Mesendoderm (in vitro differentiated cells): Measurements from ENCODE around the gene BABAM2.

Experiments
- DNase-seq: peaks from one replicate; pipeline ENCODE4 v3.0.0; 2013
- H2AK5ac ChIP-seq: 2 replicates; pipeline ENCODE4 v1.6.1; 2013; ENCODE audit warnings: low read length, inconsistent platforms
- H2BK120ac ChIP-seq: 2 replicates; pipeline ENCODE4 v1.6.1; 2013; ENCODE audit warnings: low read depth, mild to moderate bottlenecking, low read length, moderate library complexity, mixed read lengths
- H2BK15ac ChIP-seq: replicated peaks from 2 replicates; pipeline ENCODE4 v1.6.1; 2013; ENCODE audit warnings: low read depth, mild to moderate bottlenecking, moderate library complexity
- H2BK5ac ChIP-seq: 2 replicates; pipeline ENCODE4 v1.6.1; 2013; ENCODE audit warnings: low read length, inconsistent platforms
- H3K18ac ChIP-seq: 2 replicates; pipeline ENCODE4 v1.6.1; 2013; ENCODE audit warnings: mild to moderate bottlenecking, low read length, mixed read lengths
- H3K23ac ChIP-seq: one replicate; pipeline ENCODE4 v1.6.1; 2013; ENCODE audit warnings: low read length
- H3K27ac ChIP-seq: 2 replicates; pipeline ENCODE4 v1.5.1; 2013; ENCODE audit warnings: low read depth, mild to moderate bottlenecking, inconsistent platforms, low read length, moderate library complexity
- H3K27me3 ChIP-seq: 2 replicates; pipeline ENCODE4 v1.6.1; 2013; ENCODE audit warnings: low read length, control low read depth, mild to moderate bottlenecking, inconsistent platforms; ENCODE audit not compliant: insufficient read depth, poor library complexity
- H3K36me3 ChIP-seq: 2 replicates; pipeline ENCODE4 v1.6.1; 2013; ENCODE audit warnings: low read length, inconsistent platforms; ENCODE audit not compliant: control insufficient read depth, insufficient read depth
- H3K4ac ChIP-seq: one replicate; pipeline ENCODE4 v1.6.1; 2013; ENCODE audit warnings: low read depth, mild to moderate bottlenecking, low read length, moderate library complexity
- H3K4me1 ChIP-seq: 2 replicates; pipeline ENCODE4 v1.6.1; 2013; ENCODE audit warnings: low read depth, low read length, inconsistent platforms; ENCODE audit not compliant: control insufficient read depth
- H3K4me2 ChIP-seq: 2 replicates; pipeline ENCODE4 v1.6.1; 2013; ENCODE audit warnings: low read length
- H3K4me3 ChIP-seq: 2 replicates; pipeline ENCODE4 v1.5.1; 2013; ENCODE audit warnings: mild to moderate bottlenecking, low read length
- H3K56ac ChIP-seq: one replicate; pipeline ENCODE4 v1.6.1; 2013; ENCODE audit warnings: low read length
- H3K79me1 ChIP-seq: 2 replicates; pipeline ENCODE4 v1.6.1; 2013; ENCODE audit warnings: low read length, inconsistent platforms
- H3K79me2 ChIP-seq: 2 replicates; pipeline ENCODE4 v1.6.1; 2013; ENCODE audit warnings: mild to moderate bottlenecking, low read length; ENCODE audit not compliant: control insufficient read depth, insufficient read depth
- H3K9ac ChIP-seq: 2 replicates; pipeline ENCODE4 v1.6.1; 2013; ENCODE audit warnings: low read length, inconsistent platforms
- H4K5ac ChIP-seq: one replicate; pipeline ENCODE4 v1.6.1; 2013; ENCODE audit warnings: low read length
- H4K8ac ChIP-seq: one replicate; pipeline ENCODE4 v1.6.1; 2013; ENCODE audit warnings: low read depth, mild to moderate bottlenecking, control low read depth, low read length, moderate library complexity
- WGBS: extraction: QIAGEN DNeasy Blood & Tissue Kit; methylation state at CpG from one replicate; pipeline ENCODE4 v1.1.7; 2013; ENCODE audit warnings: low lambda C conversion rate, missing lambda C conversion rate; ENCODE audit not compliant: insufficient coverage; ENCODE audit errors: extremely low coverage; 5-methylcytosine and 5-hydroxymethylcytosine counted together

Gene BABAM2

DNA sequence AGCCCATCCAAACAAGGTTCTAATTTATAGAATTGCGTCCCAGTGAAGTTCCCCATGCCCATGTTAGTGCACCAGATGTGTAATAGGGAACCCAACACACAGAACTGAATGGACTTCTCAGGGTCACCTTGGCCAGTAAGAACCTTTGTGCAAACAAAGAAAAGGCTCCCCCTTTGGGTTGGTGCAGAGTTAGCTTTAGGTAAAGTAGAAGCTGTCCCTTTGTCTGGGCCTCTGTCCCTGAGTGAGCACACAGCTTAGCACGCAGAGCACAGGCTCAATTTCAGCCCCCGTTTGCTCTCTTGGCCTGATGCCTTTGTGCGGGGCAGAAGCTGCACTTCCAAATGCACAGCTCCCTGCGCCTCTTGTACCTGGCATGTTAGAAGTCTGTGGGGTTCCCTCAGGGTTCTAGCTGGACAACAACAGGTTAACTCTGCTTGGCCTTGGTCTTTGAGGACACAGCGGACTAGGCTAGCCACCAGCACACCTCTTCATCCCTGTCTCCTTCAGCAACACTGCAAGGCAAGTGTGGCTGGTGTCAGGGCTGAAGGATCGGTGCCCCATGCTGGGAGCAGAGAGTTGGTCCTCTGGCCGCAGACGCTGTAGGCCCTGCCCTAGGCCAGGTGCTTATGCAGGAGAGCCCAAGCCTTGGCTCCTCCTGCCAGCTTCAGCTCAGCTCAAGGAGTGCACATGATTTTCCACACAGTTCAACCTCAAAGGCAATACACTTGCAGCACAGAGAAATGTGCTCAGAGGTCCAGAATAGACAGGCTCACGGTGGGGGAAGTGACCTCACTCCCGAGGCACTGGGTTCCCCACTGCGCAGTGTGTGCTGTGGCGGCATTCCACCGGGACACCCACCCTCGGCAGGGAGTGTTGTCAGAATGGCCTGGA lies 428.8 kb downstream of the BABAM2 start:
- H4K5ac ChIP-seq = no peak overlapping the region
- peak overlapping the region; percentile 29 for H3K23ac ChIP-seq
- no peak overlapping the region for H2BK5ac ChIP-seq
- no peaks in the 10 kb centered on the region for H3K79me2 ChIP-seq
- H3K4me3 ChIP-seq = no peak overlapping the region
- no peaks in the 10 kb centered on the region for H3K27me3 ChIP-seq
- WGBS = no CpG with 5 or more reads among the region's 15 CpGs
- no peaks in the 10 kb centered on the region for H3K36me3 ChIP-seq
- H4K8ac ChIP-seq = no peak overlapping the region
- no peak overlapping the region for H3K4ac ChIP-seq
- no peak overlapping the region for H3K9ac ChIP-seq
- H3K18ac ChIP-seq = no peak overlapping the region
- no peak overlapping the region for H2AK5ac ChIP-seq
- H3K56ac ChIP-seq = no peak overlapping the region
- no peak overlapping the region for H3K4me2 ChIP-seq
- DNase-seq = no peak
- H3K79me1 ChIP-seq = no peaks in the 10 kb centered on the region
- H3K4me1 ChIP-seq = no peaks in the 10 kb centered on the region
- H3K27ac ChIP-seq = no peak overlapping the region
- H2BK15ac ChIP-seq = no peak overlapping the region
- H2BK120ac ChIP-seq = no peak overlapping the region

DNA sequence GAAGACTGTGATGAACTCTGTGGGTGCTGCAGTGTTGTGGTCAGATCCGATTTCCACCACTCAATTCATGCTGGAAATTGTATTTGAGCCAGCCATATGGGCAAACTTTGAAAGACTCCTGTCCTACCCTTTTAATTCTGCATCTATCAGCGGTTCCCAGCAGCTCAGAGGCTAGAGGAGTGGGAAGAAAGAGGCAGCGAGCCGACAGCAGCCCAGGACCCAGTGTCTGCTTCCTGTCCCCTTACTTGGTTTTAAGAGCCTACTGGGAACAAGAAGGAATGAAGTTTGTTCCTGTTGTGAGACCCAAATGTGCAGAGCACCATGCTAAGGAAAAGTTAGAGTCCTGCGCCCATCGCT lies 429.5 kb downstream of the BABAM2 start:
- H3K56ac ChIP-seq = no peak overlapping the region
- no peak for DNase-seq
- no peaks in the 10 kb centered on the region for H3K79me1 ChIP-seq
- H2AK5ac ChIP-seq = no peak overlapping the region
- no peak overlapping the region for H2BK15ac ChIP-seq
- no CpG with 5 or more reads among the region's 6 CpGs for WGBS
- H3K4me3 ChIP-seq = no peak overlapping the region
- H3K27ac ChIP-seq = no peak overlapping the region
- no peak overlapping the region for H4K8ac ChIP-seq
- H3K23ac ChIP-seq = no peak overlapping the region
- H2BK5ac ChIP-seq = no peak overlapping the region
- no peaks in the 10 kb centered on the region for H3K4me1 ChIP-seq
- H3K27me3 ChIP-seq = no peaks in the 10 kb centered on the region
- H3K36me3 ChIP-seq = no peaks in the 10 kb centered on the region
- H3K79me2 ChIP-seq = no peaks in the 10 kb centered on the region
- H3K4ac ChIP-seq = no peak overlapping the region
- no peak overlapping the region for H3K9ac ChIP-seq
- H2BK120ac ChIP-seq = no peak overlapping the region
- H3K4me2 ChIP-seq = no peak overlapping the region
- no peak overlapping the region for H4K5ac ChIP-seq
- H3K18ac ChIP-seq = no peak overlapping the region

DNA sequence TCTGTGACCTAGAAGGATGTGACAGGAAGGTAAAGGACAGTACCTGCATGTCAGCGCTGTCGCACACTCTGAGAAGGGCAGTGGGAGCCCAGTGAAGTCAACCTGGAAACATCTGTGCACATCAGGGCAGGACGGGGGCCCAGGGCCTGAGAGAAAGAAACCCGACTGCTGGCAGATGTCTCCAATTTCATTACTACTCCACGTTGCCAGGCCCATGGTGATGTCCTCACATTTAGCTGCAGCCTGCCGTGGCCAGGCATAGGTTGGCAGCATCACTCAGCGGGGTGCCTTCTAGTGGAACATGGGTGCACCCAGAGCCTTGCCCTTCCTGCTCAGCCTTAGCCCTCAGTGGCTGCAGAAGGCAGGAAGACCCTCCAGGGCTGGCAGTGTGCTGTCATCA lies 429.8 kb downstream of the BABAM2 start:
- Histone ChIP-seq H3K4me1 (peaks cover 1% of the 10 kb centered on the region), H3K79me2 (no peaks in the 10 kb centered on the region), H4K5ac (no peak overlapping the region), H3K9ac (no peak overlapping the region), H2AK5ac (no peak overlapping the region), H3K36me3 (no peaks in the 10 kb centered on the region), H3K27me3 (no peaks in the 10 kb centered on the region), H3K79me1 (no peaks in the 10 kb centered on the region), H3K4me3 (no peak overlapping the region), H3K18ac (no peak overlapping the region), H3K27ac (no peak overlapping the region), H2BK120ac (no peak overlapping the region), H2BK15ac (no peak overlapping the region), H3K4ac (no peak overlapping the region), H3K56ac (no peak overlapping the region), H3K23ac (no peak overlapping the region), H4K8ac (no peak overlapping the region), H3K4me2 (no peak overlapping the region), H2BK5ac (no peak overlapping the region)
- DNase-seq = no peak
- WGBS = no CpG with 5 or more reads among the region's 7 CpGs

- Histone ChIP-seq H3K27ac (no peak overlapping the region), H3K4me2 (no peak overlapping the region), H2BK120ac (no peak overlapping the region), H3K4me3 (no peak overlapping the region), H2BK15ac (no peak overlapping the region), H3K9ac (no peak overlapping the region), H4K5ac (no peak overlapping the region), H3K23ac (no peak overlapping the region), H3K56ac (no peak overlapping the region), H2AK5ac (no peak overlapping the region), H3K18ac (no peak overlapping the region), H3K4ac (no peak overlapping the region), H3K4me1 (peaks cover 3% of the 10 kb centered on the region), H4K8ac (no peak overlapping the region), H3K79me1 (no peaks in the 10 kb centered on the region), H2BK5ac (no peak overlapping the region), H3K27me3 (no peaks in the 10 kb centered on the region), H3K79me2 (no peaks in the 10 kb centered on the region), H3K36me3 (no peaks in the 10 kb centered on the region)
- DNase-seq = peak; percentile 84
- WGBS = no CpG with 5 or more reads among the region's 4 CpGs
Measured at GRCh38 chr2:28321426-28321825, 430.9 kb downstream of the BABAM2 start.

GRCh38 chr2:28322051-28322450 lies 431.5 kb downstream of the BABAM2 start:
- no peak overlapping the region for H2BK15ac ChIP-seq
- H4K5ac ChIP-seq = no peak overlapping the region
- H2AK5ac ChIP-seq = no peak overlapping the region
- no peak overlapping the region for H4K8ac ChIP-seq
- peaks cover 3% of the 10 kb centered on the region for H3K4me1 ChIP-seq
- no peaks in the 10 kb centered on the region for H3K27me3 ChIP-seq
- H3K4me2 ChIP-seq = no peak overlapping the region
- H3K79me1 ChIP-seq = no peaks in the 10 kb centered on the region
- no peak overlapping the region for H3K56ac ChIP-seq
- H3K36me3 ChIP-seq = no peaks in the 10 kb centered on the region
- H3K4ac ChIP-seq = no peak overlapping the region
- H3K27ac ChIP-seq = peak overlapping the region; percentile 4
- H3K23ac ChIP-seq = no peak overlapping the region
- H2BK5ac ChIP-seq = no peak overlapping the region
- DNase-seq = no peak
- WGBS = no CpG with 5 or more reads among the region's 5 CpGs
- no peaks in the 10 kb centered on the region for H3K79me2 ChIP-seq
- no peak overlapping the region for H3K4me3 ChIP-seq
- H3K18ac ChIP-seq = no peak overlapping the region
- H3K9ac ChIP-seq = no peak overlapping the region
- H2BK120ac ChIP-seq = no peak overlapping the region

GRCh38 chr2:28322456-28322855 lies 431.9 kb downstream of the BABAM2 start:
- no peak overlapping the region for H2BK5ac ChIP-seq
- no peak overlapping the region for H3K56ac ChIP-seq
- WGBS = no CpG with 5 or more reads among the region's 8 CpGs
- H3K9ac ChIP-seq = no peak overlapping the region
- no peak overlapping the region for H3K4me3 ChIP-seq
- no peak overlapping the region for H3K23ac ChIP-seq
- H4K8ac ChIP-seq = no peak overlapping the region
- DNase-seq = no peak
- H3K4ac ChIP-seq = no peak overlapping the region
- no peak overlapping the region for H2BK120ac ChIP-seq
- H3K27ac ChIP-seq = no peak overlapping the region
- no peak overlapping the region for H4K5ac ChIP-seq
- no peaks in the 10 kb centered on the region for H3K79me2 ChIP-seq
- no peaks in the 10 kb centered on the region for H3K36me3 ChIP-seq
- no peak overlapping the region for H3K18ac ChIP-seq
- no peaks in the 10 kb centered on the region for H3K27me3 ChIP-seq
- H3K4me1 ChIP-seq = peaks cover 3% of the 10 kb centered on the region
- no peak overlapping the region for H3K4me2 ChIP-seq
- no peak overlapping the region for H2BK15ac ChIP-seq
- H2AK5ac ChIP-seq = no peak overlapping the region
- no peaks in the 10 kb centered on the region for H3K79me1 ChIP-seq
